HG02571 (cell line): Measurements from ENCODE around the gene ACTR10.

Experiments used
- ATAC-seq: cut with Tn5 transposase; IDR thresholded peaks from one replicate; pipeline ENCODE4 v1.9.1; 2021; ENCODE audit warnings: mild to moderate bottlenecking, moderate library complexity; ENCODE audit not compliant: unreplicated experiment

The ACTR10 gene

DNA sequence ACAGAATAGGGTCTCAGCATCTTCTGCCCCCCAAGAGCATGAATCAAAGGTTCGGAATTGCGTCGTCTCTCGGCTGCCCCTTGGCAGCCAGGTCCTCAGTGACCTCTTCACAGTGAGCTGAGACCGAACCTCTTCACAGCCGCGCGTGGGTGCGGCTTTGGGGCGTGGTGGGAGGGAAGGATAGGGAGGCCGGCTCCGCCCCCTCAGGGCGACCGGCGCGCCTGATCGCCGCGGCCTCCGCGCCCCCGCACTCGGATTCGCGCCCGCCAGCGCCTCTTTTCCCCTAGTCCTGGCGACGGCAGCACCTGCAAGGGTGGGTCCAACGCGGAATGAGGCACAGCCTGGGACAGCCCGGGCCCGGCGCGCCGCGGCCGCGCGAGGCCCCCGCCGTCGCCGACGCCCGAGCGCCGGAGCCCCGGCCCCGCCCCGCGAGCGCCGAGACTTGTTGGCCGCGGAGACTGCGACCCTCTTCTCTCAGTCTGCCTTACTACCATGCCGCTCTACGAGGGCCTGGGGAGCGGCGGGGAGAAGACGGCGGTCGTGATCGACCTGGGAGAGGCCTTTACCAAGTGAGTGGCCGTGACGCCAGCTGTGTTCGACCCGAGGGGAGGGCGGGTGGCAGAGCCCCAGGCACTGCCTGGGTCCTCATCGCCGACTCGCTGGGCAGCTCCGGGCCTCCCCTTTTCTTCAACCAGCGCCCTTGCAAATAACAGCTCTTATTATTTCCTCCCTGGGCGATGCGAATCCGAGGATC is at the start of gene ACTR10:
Gene ACTR10 (plus strand): TSS at position 424 of the 754 bp plus-strand sequence. CDS start 69 bp downstream, at position 493.
- peak; percentile 94 for ATAC-seq

DNA sequence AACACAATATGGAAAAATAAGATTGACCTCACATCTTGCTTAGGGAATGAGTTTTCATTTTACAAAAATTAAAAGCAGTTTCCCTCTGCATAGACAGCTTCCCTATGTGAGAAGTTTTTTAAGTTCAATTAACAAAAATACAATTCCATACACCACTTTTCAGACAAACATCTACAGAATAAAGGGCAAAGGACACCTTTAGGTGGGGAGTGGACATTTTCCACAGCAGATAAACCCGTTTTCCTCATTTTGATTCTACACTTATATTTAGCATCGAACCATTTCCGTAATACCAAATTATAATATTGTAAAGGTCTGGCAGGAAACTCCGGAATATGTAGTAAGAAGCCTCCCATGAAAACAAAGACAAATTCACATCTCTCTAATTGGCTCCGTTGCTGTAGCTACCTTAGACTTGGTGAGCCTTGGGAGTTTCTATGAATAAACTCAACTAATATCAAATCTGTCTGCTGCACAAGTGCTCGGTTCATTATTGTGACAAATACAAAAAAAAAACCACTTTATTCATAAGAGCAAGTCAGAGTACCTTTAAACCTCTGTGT is 49.6 kb upstream of the ACTR10 start:
- ATAC-seq: no peak

DNA sequence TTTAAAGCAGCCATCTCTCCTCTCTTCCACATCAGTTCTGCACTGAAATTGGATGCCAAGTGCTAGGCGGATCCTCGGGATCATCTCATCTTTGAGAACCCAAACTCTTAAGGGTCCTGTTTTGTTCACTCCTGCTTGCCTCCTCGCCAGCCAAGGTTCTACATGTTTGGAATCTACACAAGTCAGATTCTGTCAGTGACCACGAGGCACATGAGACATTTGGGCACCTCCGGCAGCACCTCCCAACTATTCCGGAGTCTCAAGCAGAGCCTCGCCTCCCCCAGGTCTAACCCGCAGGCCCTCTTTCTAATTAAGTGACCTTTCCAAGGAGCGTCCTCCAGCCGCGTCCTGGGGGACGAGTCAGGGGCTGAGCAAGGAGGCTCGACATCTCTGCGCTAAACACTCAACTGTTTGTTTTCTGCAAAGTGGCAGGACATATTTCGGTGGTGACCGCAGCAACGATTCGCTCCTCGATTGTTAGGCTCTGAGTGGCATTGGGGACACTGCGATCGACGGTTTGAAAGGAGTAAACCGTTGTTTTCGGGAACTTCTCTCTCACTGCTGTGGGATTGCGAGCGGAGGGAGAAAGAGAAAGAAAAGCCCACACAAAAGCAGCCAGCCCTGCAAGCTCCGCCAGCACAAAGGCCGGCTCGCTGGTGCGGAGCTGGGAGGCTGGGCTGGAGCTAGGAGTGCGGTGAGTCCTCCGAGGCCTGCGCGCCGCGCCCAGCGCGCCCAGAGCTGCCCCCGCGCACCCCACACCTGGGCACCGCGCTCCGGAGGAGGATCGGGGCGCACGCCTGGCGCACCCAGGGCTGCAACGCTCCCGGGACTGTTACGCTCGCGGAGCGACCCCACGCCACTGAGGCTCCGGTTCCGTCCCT is 48.6 kb upstream of the ACTR10 start:
- peak; percentile 30 for ATAC-seq

DNA sequence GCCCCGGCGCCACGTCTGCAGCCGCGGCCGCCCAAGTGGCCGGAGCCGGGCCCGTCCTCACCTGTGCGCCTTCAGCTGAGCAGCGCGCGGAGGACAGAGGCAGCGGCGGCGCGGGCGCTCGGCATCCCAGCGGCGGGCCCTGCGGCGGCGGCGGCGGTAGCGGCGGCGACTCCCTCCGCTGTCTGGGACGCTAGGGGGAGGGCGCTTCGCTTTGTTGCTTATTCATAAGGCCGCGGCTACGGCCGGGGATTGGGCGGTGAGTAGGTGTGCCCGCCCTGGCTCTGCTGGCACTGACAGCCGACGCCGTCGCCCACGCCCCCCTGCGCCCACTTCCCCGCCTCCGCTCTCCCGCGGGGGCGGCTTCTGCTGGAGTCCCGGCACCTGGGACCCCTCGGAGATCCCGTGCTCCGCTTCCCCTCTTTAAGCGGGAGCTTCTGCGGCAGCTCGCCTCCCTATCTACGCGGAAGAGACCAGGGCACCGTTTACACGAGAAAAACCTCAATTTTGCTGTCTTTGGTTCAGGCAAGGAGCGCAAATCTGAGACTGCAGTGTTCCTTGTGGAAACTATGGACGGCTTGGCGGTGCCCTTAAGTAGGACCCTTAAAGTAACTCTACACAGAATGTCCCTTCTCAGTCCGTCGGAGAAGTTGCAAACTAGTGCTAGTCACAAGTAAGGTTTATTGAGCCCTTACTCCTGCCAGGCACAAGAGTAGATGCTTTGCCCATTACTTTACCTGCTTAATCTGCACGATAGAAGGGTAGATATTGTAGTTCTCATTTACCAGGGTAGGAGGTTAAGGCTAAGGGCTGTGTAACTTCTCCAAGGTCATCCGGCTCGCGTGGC is 47.7 kb upstream of the ACTR10 start, which contains the start of gene ARMH4:
Gene ARMH4 (minus strand): TSS at position 200 of the 844 bp plus-strand sequence. CDS start 12,855 bp downstream, outside the sequence.
- peak; percentile 91 for ATAC-seq

GRCh38 chr14:58160561-58160960 is 39.4 kb upstream of the ACTR10 start:
- no peak for ATAC-seq

GRCh38 chr14:58166005-58166983 is 33.7 kb upstream of the ACTR10 start:
- no peak for ATAC-seq

DNA sequence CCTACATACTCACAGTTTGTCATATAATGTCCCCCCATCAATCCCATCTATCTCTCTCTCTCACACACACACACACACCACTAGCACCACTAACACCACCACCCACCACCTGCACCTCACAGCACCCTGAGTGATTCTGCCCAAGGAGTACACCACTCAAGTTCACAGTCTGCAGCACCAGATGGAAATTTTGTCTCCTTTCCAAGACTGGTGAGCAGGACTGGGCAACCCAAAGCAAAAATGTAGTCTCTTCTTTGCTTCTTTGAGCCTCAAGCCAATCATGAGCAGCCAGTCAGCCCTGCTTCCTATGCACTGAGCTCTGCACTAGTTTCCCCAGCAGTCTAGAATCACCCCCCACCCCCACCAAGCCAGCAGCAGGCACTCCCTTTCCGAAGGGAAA is 32.9 kb upstream of the ACTR10 start:
- ATAC-seq: no peak

DNA sequence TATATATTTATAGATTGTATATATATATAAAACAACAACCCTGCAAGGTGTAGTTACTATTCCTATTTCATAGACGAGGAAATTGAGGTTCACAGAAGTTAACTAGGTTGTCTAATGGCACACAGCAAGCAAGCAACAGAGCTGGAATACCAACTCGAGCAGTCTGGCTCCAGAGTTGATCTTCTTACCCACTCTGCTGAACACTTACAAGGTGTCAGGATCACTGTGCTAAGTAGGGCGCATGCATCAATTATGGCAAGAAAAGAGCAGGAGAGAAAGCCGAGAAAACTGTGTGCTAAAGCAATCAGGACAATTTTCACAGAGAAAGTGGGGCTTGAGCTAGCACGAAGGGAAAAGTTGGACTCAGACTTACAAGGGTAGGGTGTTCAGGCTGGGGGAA is 32.1 kb upstream of the ACTR10 start:
- ATAC-seq: no peak

- peak; percentile 87 for ATAC-seq
These were observed 28.9 kb upstream of the ACTR10 start for GRCh38 chr14:58171090-58171489.

DNA sequence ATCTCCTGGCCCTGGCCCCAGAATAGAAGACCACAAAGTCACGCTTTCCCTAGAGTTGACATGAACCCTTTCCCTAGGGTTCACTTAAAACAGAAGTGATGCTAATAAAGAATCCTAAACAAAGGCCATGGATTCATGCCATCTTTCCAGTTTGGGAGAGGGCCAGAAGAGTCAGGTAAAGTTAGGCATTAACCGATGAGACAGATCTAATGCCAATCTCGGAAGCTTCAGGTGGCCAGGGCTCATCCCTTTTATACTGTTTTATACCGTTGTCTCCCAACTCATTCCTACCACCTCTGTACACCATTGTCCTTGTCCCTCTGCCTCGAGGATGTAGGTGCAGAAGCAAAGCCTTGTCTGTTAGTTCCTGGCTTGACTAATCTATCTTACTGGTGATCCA is 22.8 kb upstream of the ACTR10 start:
- ATAC-seq: no peak

DNA sequence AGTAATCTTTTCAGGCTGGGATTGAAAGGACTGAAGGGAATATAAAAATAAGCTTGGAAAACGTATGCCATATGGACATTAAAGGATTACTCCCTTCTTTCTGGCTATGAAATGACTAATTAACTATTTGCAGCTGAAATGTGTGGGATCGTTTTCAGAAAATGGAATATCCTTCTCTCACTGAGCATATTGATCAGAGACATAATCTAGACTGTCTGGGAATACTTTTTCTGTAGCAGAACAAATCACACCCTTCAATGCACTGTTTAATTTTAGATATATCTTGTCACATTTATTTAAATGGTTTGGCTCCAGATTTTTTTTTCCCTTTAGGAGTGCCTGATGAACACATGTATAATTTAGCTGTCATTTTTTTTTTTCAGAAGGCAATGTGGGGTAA is 10.8 kb upstream of the ACTR10 start:
- ATAC-seq: no peak

DNA sequence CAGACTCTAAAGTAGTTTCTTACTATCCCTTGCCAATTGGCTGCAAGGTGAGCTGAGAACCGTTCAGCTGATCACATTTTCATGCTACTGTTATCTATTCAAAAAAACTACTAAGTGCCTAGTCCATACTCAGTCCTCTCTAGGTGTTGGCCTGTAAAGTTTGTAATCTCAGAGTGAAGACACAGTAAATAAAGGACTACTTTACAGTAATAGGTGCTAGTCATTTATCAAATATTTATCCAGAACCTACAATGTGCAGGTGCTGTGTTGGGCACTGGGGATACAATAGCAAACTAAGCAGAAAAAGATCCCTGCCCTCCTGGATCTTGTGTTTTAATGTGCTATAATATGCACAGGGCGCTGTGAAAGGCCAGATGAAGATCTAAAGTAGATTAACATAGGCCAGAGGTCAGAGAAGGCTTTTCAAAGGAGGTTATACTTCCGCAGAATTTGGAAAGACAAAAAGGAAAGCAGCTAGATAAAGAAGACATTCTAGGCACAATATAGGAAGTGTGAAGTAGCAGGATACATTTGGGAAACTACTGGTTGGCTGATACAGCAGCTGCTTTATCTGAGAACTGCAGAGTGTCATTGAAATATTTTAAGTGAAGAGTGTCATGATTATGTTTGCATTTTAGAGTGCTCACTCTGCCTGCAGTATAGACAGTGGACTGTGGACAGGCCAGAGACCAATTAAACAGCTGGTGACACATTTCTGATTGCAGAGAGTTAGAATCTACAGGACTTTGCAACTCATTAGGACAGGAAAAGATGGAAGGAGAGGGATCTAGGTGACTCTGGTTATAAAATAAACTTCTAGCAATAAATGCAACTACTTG is 8.0 kb upstream of the ACTR10 start:
- ATAC-seq: no peak

- ATAC-seq: no peak
These were observed 6.4 kb upstream of the ACTR10 start for GRCh38 chr14:58193542-58193941.

- ATAC-seq: no peak
These were observed 3.8 kb upstream of the ACTR10 start for GRCh38 chr14:58196198-58196597.

DNA sequence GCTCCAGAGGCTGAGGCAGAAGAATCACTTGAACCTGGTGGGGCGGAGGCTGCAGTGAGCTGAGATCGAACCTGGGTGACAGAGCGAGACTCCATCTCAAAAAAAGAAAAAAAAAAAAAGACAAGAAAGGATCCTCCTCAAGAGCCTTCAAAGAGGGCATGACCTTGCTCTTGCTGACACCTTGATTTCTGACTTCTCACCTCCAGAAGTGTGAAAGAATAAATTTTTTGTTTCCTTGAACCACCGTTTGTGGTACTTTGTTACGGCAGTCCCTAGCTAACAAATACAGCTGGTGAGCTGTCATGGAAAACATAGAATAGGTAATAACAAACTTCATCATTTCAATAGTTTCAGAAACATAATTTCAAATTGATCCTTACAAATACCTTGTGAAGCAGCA is 1.9 kb upstream of the ACTR10 start:
- no peak for ATAC-seq

DNA sequence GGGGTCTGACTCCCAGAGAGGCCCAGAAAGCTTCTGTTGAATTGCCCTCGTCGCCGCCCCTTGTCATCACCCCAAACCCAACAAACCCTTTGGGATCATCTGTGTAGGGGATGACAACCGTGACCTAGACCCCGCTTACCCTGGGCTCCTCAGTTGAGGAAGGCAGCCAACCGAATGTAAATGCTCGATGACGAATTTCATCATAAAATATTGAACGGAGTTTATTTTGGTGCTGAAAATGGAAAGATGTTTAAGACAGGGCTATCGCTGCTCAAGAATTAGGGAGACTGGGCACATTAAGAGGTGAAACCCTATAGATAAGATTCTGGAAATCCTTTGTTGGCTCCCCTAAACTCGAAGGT is 512 bp downstream of the ACTR10 start:
- ATAC-seq: peak; percentile 7

- ATAC-seq: no peak
These were observed 897 bp downstream of the ACTR10 start for GRCh38 chr14:58200846-58201245.

GRCh38 chr14:58213176-58213575 is 13.2 kb downstream of the ACTR10 start:
- no peak for ATAC-seq
